Mammary epithelial cell (primary cell): Measurements from ENCODE around the gene RFXAP.

Experiments used
- EZH2 ChIP-seq: IDR thresholded peaks from 2 replicates; pipeline ENCODE4 v1.6.1; 2012; ENCODE audit warnings: low read length, inconsistent platforms, borderline replicate concordance
- TF ChIP-seq, protein P1 (sequence below), 2 donors: IDR thresholded peaks in 1 of 2; conservative IDR thresholded peaks in 1 of 2; 2 replicates each; pipeline ENCODE4 v1.5.1; 2011 to 2012; ENCODE audit warnings: inconsistent platforms in 2 of 2, low read length in 2 of 2, mild to moderate bottlenecking in 2 of 2, control low read depth in 1 of 2, low read depth in 1 of 2; ENCODE audit not compliant: insufficient read depth in 1 of 2; ENCODE audit errors: extremely low read depth in 1 of 2

DNA sequence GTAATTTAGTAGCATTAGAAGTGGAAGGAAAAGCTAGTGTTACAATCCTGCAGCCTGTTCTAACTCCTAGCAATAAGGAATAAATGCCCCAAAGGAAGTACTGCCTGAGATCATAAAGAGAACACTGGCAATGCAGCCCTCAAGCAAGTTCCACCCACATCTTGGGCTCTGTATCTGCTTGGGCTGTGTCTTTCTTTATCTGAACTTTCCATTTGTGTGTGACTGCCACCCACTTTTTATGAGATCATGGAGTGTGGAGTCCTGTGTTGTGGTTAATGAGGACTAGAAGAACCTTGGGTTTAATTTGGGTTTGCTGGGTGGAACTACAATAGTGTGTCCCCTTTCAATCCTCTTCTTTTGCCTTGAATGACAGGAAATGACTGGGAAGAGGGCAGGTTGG, 38.2 kb downstream of the RFXAP start:
- TF ChIP-seq, protein P1, sequence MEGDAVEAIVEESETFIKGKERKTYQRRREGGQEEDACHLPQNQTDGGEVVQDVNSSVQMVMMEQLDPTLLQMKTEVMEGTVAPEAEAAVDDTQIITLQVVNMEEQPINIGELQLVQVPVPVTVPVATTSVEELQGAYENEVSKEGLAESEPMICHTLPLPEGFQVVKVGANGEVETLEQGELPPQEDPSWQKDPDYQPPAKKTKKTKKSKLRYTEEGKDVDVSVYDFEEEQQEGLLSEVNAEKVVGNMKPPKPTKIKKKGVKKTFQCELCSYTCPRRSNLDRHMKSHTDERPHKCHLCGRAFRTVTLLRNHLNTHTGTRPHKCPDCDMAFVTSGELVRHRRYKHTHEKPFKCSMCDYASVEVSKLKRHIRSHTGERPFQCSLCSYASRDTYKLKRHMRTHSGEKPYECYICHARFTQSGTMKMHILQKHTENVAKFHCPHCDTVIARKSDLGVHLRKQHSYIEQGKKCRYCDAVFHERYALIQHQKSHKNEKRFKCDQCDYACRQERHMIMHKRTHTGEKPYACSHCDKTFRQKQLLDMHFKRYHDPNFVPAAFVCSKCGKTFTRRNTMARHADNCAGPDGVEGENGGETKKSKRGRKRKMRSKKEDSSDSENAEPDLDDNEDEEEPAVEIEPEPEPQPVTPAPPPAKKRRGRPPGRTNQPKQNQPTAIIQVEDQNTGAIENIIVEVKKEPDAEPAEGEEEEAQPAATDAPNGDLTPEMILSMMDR (conservative IDR thresholded peaks at IDR 0.05 in 1 of 2, IDR thresholded peaks at IDR 0.05 in 1 of 2; ENCODE audit: extremely low read depth in 1 of 2, insufficient read depth in 1 of 2, low read depth in 1 of 2, low read length in 2 of 2): no peak
- no peak for TF ChIP-seq EZH2
